ENCODE data around the gene CRELD1. TPM values are rescaled to one million over a fixed set of nuclear protein-coding genes. Genes with fewer than 3 reads are reported as not detected.
"Not testable (repeated sequence)": the region's sequence is repeated elsewhere in the genome, so short reads cannot be mapped to it uniquely, and the experiment has no call there.

The CRELD1 gene
- total RNA-seq, 1 experiment from 2014 or later: 13.4 TPM

DNA sequence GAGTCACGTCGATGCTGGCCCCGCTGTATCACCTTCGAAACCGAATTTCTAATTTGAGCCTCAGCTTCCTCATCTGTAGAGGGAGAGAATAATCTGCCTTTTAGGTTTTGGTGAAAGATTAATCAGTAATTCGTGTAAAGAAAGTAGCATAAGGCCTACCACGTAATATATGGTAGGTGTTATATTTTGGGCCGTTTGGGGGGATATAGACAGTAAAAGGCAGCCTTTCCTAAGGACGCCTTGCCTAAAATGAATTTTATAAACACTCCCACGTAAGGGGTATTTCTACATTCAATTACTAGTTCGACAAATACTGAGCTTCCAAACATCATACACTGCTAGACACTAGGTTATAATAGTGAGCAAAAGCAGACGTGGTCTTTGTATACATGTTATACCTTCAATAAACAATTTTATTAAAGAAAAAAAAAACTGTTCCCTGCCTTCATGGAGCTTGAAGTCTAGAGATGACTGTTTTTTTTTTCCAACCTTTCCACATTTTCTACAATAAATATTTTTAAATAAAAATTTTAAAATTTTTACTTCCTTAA is 42.5 kb upstream of the CRELD1 start:
- TF ChIP-seq, protein P1, sequence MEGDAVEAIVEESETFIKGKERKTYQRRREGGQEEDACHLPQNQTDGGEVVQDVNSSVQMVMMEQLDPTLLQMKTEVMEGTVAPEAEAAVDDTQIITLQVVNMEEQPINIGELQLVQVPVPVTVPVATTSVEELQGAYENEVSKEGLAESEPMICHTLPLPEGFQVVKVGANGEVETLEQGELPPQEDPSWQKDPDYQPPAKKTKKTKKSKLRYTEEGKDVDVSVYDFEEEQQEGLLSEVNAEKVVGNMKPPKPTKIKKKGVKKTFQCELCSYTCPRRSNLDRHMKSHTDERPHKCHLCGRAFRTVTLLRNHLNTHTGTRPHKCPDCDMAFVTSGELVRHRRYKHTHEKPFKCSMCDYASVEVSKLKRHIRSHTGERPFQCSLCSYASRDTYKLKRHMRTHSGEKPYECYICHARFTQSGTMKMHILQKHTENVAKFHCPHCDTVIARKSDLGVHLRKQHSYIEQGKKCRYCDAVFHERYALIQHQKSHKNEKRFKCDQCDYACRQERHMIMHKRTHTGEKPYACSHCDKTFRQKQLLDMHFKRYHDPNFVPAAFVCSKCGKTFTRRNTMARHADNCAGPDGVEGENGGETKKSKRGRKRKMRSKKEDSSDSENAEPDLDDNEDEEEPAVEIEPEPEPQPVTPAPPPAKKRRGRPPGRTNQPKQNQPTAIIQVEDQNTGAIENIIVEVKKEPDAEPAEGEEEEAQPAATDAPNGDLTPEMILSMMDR (IDR thresholded peaks at IDR 0.05; ENCODE audit: unreplicated experiment): no peak
- BruUV-seq (replicated peaks): TSS peak; percentile 60
- no peaks in the 10 kb centered on the region for H3K27me3 Mint-ChIP-seq (ENCODE audit: insufficient read depth, unreplicated experiment)
- H3K9me3 Mint-ChIP-seq (ENCODE audit: unreplicated experiment): peaks cover 6% of the 10 kb centered on the region
- CTCF ChIA-PET: interaction anchor here (0.9 to 1.7 kb wide), 8 partner anchors 22 to 158 kb away, joined by 3 to 8 read pairs (median 4); no protein-coding TSS in a partner anchor
- intact Hi-C loops (cut with micrococcal nuclease): no loop called here
- POLR2A ChIA-PET: interaction anchor here (0.6 to 4.4 kb wide), 23 partner anchors 9 to 1246 kb away, joined by 3 to 47 read pairs (median 5); partner anchors contain the start of genes CRELD1, IL17RC, IL17RE and RPUSD3
- peaks cover 57% of the 10 kb centered on the region for H3K36me3 Mint-ChIP-seq (ENCODE audit: insufficient read depth, unreplicated experiment)
- peak overlapping the region; percentile 91 for H3K4me3 Mint-ChIP-seq (ENCODE audit: unreplicated experiment)
- peaks cover 45% of the 10 kb centered on the region for H3K4me1 Mint-ChIP-seq (ENCODE audit: insufficient read depth, unreplicated experiment)
- peak overlapping the region; percentile 98 for H3K27ac Mint-ChIP-seq (ENCODE audit: low read depth, unreplicated experiment)
- DNase-seq (ENCODE audit: unreplicated experiment): no peak

DNA sequence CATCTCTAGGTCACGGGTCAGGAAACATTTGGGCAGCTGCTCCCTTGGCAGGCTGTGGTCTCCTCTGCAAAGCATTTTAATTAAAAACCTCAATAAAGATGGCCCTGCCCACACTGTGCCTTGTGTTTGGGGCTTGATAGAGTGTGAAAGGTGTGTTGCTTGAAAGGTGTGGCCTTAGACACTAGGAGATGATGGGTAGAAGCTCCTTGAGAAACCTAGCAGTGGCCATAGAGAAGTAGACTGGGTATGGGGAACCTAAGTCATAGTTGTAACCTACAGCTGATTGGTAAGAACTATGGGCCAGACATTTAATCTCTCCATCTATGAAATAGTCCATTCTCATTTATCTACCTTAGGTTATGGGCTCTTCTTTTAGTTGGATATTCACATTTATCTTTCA is 39.9 kb upstream of the CRELD1 start:
- Mint-ChIP-seq H3K9me3 (ENCODE audit: unreplicated experiment) (peaks cover 6% of the 10 kb centered on the region), H3K27me3 (ENCODE audit: insufficient read depth, unreplicated experiment) (no peaks in the 10 kb centered on the region), H3K4me3 (ENCODE audit: unreplicated experiment) (peak overlapping the region; percentile 91), H3K27ac (ENCODE audit: low read depth, unreplicated experiment) (peak overlapping the region; percentile 87), H3K4me1 (ENCODE audit: insufficient read depth, unreplicated experiment) (peaks cover 64% of the 10 kb centered on the region), H3K36me3 (ENCODE audit: insufficient read depth, unreplicated experiment) (peaks cover 52% of the 10 kb centered on the region)
- no peak for DNase-seq (ENCODE audit: unreplicated experiment)
- intact Hi-C loops (cut with micrococcal nuclease): no loop called here
- TF ChIP-seq, protein P1 (IDR thresholded peaks at IDR 0.05; ENCODE audit: unreplicated experiment): no peak
- TSS peak; percentile 60 for BruUV-seq (replicated peaks)
- CTCF ChIA-PET: interaction anchor here (0.6 to 2.7 kb wide), 15 partner anchors 8 to 229 kb away, joined by 3 to 11 read pairs (median 4); partner anchors contain the start of genes CRELD1 and IL17RE
- POLR2A ChIA-PET: interaction anchor here (0.9 to 4.4 kb wide), 12 partner anchors 9 to 245 kb away, joined by 3 to 54 read pairs (median 10); partner anchors contain the start of genes ARPC4, IL17RC, IL17RE and MTMR14

GRCh38 chr3:9895715-9896114 is 37.9 kb upstream of the CRELD1 start:
- H3K27me3 Mint-ChIP-seq (ENCODE audit: insufficient read depth, unreplicated experiment); H3K4me3 Mint-ChIP-seq (ENCODE audit: unreplicated experiment); DNase-seq (ENCODE audit: unreplicated experiment); H3K9me3 Mint-ChIP-seq (ENCODE audit: unreplicated experiment); BruUV-seq (replicated peaks): not testable (repeated sequence)
- ChIA-PET POLR2A (interaction anchor here (0.6 to 3.5 kb wide), 6 partner anchors 9 to 134 kb away, joined by 3 to 54 read pairs (median 20); partner anchors contain the start of gene IL17RE), CTCF (interaction anchor here (0.6 to 1.2 kb wide), 2 partner anchors 14 to 19 kb away, joined by 3 read pairs; no protein-coding TSS in a partner anchor)
- Mint-ChIP-seq H3K27ac (ENCODE audit: low read depth, unreplicated experiment) (peak overlapping the region; percentile 79), H3K36me3 (ENCODE audit: insufficient read depth, unreplicated experiment) (peaks cover 46% of the 10 kb centered on the region), H3K4me1 (ENCODE audit: insufficient read depth, unreplicated experiment) (peaks cover 65% of the 10 kb centered on the region)
- intact Hi-C loops (cut with micrococcal nuclease): loop anchor here (2.0 kb wide), 1 partner anchor 47 kb away; no protein-coding TSS in a partner anchor

DNA sequence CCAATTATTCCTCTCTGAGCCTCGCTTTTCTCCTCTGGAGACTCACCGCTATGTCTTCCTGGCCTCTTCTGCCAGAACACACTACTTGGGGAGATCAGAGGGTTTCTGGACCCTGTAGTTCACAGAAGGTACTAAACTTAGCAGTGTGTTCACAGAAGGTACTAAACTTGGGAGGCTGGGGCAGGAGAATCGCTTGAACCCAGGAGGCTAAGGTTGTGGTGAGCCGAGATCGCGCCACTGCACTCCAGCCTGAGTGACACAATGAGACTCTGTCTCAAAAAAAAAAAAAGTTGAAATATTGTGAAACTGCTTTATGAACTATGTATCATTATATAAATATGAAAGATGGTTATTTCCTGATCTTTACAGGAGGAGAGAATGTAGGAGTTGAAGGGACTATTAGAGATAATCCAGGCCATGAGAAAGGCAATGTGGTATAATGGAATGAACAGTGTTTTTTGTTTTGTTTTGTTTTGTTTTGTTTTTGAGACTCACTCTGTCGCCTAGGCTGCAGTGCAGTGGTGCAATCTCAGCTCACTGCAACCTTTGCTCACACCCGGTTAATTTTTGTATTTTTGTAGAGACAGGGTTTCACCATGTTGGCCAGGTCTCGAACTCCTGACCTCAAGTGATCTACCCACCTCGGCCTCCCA is 36.8 kb upstream of the CRELD1 start:
- Mint-ChIP-seq H3K4me3 (ENCODE audit: unreplicated experiment) (peak overlapping the region; percentile 16), H3K27ac (ENCODE audit: low read depth, unreplicated experiment) (peak overlapping the region; percentile 79), H3K4me1 (ENCODE audit: insufficient read depth, unreplicated experiment) (peaks cover 59% of the 10 kb centered on the region), H3K36me3 (ENCODE audit: insufficient read depth, unreplicated experiment) (peaks cover 36% of the 10 kb centered on the region)
- DNase-seq (ENCODE audit: unreplicated experiment): peak; percentile 55
- not testable (repeated sequence) for H3K27me3 Mint-ChIP-seq (ENCODE audit: insufficient read depth, unreplicated experiment); H3K9me3 Mint-ChIP-seq (ENCODE audit: unreplicated experiment)
- intact Hi-C loops (cut with micrococcal nuclease): loop anchor here (2.0 kb wide), 1 partner anchor 48 kb away; no protein-coding TSS in a partner anchor
- POLR2A ChIA-PET: interaction anchor here (0.7 to 3.4 kb wide), 15 partner anchors 7 to 534 kb away, joined by 3 to 98 read pairs (median 4); partner anchors contain the start of genes ARPC4, IL17RC, JAGN1 and RPUSD3
- CTCF ChIA-PET: interaction anchor here (0.6 to 1.3 kb wide), 3 partner anchors 16 to 86 kb away, joined by 3 read pairs; no protein-coding TSS in a partner anchor
- TSS peak; percentile 61 for BruUV-seq (replicated peaks)

All from MCF 10A (cell line).